ENCODE data around the gene SAMD4A.

Gene SAMD4A

GRCh38 chr14:54711312-54711711 is 144.4 kb downstream of the SAMD4A start:
- Mint-ChIP-seq H3K4me1 (ENCODE audit: low read depth) (peaks cover 21% of the 10 kb centered on the region), H3K9me3 (ENCODE audit: low read depth) (no peaks in the 10 kb centered on the region), H3K27me3 (no peaks in the 10 kb centered on the region), H3K27ac (no peak overlapping the region), H3K4me3 (no peak overlapping the region), H3K36me3 (no peaks in the 10 kb centered on the region)

DNA sequence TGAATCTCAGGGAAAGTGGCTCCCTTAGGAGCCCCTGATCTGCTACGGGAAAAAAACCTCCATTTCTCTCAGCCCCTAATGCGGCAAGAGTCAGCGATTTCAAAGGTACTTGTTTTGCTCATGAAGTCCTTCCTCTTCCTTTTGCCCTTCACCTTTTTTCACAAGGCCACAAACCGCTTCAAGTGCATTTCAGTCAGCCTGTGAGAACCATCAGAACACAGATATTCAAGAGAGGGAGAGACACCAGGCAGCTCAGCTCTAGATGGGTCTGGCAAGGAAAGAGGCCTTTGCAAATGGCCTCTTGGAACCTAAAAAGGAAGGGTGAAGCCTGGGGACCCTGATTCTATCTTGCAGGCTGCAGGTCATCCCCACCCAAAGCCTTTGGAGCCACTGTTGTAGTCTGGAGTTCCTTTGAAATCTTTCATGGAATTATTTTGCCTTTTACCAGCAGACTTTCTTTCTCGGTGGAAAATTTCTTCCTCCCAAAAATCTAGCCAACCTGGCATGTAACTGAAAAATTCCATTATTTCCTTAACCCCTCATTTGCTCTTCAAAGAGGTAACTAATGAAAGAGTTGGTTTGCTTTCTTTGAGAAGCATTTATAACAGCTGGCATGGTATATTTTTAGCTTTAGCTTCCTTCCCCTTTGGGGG is 145.0 kb downstream of the SAMD4A start:
- Mint-ChIP-seq H3K4me1 (ENCODE audit: low read depth) (peaks cover 21% of the 10 kb centered on the region), H3K9me3 (ENCODE audit: low read depth) (no peaks in the 10 kb centered on the region), H3K27me3 (no peaks in the 10 kb centered on the region), H3K4me3 (no peak overlapping the region), H3K27ac (no peak overlapping the region), H3K36me3 (no peaks in the 10 kb centered on the region)

GRCh38 chr14:54712465-54713200 is 145.7 kb downstream of the SAMD4A start:
- Mint-ChIP-seq H3K36me3 (no peaks in the 10 kb centered on the region), H3K4me3 (no peak overlapping the region), H3K27me3 (no peaks in the 10 kb centered on the region), H3K27ac (peak overlapping the region; percentile 23), H3K9me3 (ENCODE audit: low read depth) (no peaks in the 10 kb centered on the region), H3K4me1 (ENCODE audit: low read depth) (peaks cover 21% of the 10 kb centered on the region)

DNA sequence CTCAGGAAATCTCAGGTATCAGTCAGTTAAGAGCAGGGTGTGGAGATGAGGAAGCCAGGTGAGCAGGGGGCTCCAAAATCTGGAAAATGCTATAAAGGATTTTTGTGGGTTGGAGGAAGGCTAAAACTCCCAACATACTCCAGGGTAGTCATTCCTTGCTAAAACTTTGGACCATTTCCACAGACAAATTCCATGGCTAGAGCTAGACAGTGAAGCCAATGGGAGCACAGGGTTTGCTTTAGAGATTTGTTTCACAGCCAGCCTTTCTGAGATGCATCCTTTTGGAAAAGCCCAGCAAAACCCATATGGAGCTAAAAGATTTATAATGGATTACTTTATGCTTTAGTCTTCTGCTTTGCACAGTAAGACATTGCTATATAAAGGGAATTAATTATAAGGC is 146.5 kb downstream of the SAMD4A start:
- H3K27me3 Mint-ChIP-seq, result no peaks in the 10 kb centered on the region
- H3K4me1 Mint-ChIP-seq (ENCODE audit: low read depth), result peaks cover 21% of the 10 kb centered on the region
- H3K4me3 Mint-ChIP-seq, result no peak overlapping the region
- no peaks in the 10 kb centered on the region for H3K36me3 Mint-ChIP-seq
- H3K27ac Mint-ChIP-seq, result no peak overlapping the region
- no peaks in the 10 kb centered on the region for H3K9me3 Mint-ChIP-seq (ENCODE audit: low read depth)

- H3K27ac Mint-ChIP-seq, result no peak overlapping the region
- no peaks in the 10 kb centered on the region for H3K27me3 Mint-ChIP-seq
- H3K36me3 Mint-ChIP-seq, result no peaks in the 10 kb centered on the region
- H3K9me3 Mint-ChIP-seq (ENCODE audit: low read depth), result peaks cover 4% of the 10 kb centered on the region
- H3K4me1 Mint-ChIP-seq (ENCODE audit: low read depth), result peaks cover 21% of the 10 kb centered on the region
- H3K4me3 Mint-ChIP-seq, result no peak overlapping the region
These were observed 148.3 kb downstream of the SAMD4A start for GRCh38 chr14:54715239-54715638.

- Mint-ChIP-seq H3K4me1 (ENCODE audit: low read depth) (peaks cover 23% of the 10 kb centered on the region), H3K36me3 (no peaks in the 10 kb centered on the region), H3K9me3 (ENCODE audit: low read depth) (peaks cover 5% of the 10 kb centered on the region), H3K27ac (no peak overlapping the region), H3K27me3 (no peaks in the 10 kb centered on the region), H3K4me3 (no peak overlapping the region)
These were observed 148.9 kb downstream of the SAMD4A start for GRCh38 chr14:54715811-54716210.

DNA sequence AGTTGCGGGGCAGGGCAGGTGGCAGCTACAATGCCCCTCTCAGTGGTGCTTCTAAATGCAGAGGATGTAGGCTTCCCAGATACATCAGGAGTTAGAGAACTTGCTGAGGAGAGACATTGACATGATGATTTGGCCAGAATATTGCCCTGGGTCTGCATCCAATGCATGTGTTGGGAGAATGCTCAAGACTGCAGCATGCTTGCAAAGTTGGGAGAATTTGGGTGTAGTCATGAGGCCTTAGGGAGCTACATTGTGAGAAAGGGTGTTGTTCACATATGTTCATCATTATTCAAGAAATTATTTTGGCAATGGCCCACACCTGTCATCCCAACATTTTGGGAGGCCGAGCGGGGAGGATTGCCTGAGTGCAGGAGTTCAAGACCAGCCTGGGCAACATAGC is 149.9 kb downstream of the SAMD4A start:
- Mint-ChIP-seq H3K27ac (no peak overlapping the region), H3K36me3 (no peaks in the 10 kb centered on the region), H3K4me3 (no peak overlapping the region), H3K4me1 (ENCODE audit: low read depth) (peaks cover 16% of the 10 kb centered on the region), H3K27me3 (no peaks in the 10 kb centered on the region), H3K9me3 (ENCODE audit: low read depth) (peaks cover 5% of the 10 kb centered on the region)

DNA sequence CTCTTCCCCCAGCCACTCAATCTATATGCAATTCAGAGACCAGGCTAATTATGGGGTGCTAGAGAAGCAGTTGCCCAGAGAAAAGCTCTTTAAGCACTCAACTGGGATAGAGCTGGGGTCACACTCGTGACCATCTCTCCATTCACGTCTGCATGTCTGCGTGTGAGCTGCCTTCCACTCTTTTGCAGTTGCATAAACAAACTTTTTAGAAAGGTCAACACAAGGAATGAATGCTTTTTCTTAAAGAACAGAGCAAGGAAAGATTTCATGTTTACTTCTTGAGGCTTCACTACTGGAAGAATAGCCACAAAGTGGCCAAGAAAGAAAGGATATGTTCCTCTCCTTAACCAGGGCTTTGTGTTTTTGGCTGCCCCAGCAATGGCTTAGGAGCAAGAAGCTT is 151.1 kb downstream of the SAMD4A start:
- Mint-ChIP-seq H3K36me3 (no peaks in the 10 kb centered on the region), H3K4me1 (ENCODE audit: low read depth) (peaks cover 5% of the 10 kb centered on the region), H3K27ac (no peak overlapping the region), H3K27me3 (no peaks in the 10 kb centered on the region), H3K9me3 (ENCODE audit: low read depth) (peaks cover 5% of the 10 kb centered on the region), H3K4me3 (no peak overlapping the region)

- no peak overlapping the region for H3K4me3 Mint-ChIP-seq
- H3K27me3 Mint-ChIP-seq, result peaks cover 2% of the 10 kb centered on the region
- peaks cover 5% of the 10 kb centered on the region for H3K9me3 Mint-ChIP-seq (ENCODE audit: low read depth)
- H3K36me3 Mint-ChIP-seq, result no peaks in the 10 kb centered on the region
- no peak overlapping the region for H3K27ac Mint-ChIP-seq
- peaks cover 3% of the 10 kb centered on the region for H3K4me1 Mint-ChIP-seq (ENCODE audit: low read depth)
These were observed 152.5 kb downstream of the SAMD4A start for GRCh38 chr14:54719406-54719805.

DNA sequence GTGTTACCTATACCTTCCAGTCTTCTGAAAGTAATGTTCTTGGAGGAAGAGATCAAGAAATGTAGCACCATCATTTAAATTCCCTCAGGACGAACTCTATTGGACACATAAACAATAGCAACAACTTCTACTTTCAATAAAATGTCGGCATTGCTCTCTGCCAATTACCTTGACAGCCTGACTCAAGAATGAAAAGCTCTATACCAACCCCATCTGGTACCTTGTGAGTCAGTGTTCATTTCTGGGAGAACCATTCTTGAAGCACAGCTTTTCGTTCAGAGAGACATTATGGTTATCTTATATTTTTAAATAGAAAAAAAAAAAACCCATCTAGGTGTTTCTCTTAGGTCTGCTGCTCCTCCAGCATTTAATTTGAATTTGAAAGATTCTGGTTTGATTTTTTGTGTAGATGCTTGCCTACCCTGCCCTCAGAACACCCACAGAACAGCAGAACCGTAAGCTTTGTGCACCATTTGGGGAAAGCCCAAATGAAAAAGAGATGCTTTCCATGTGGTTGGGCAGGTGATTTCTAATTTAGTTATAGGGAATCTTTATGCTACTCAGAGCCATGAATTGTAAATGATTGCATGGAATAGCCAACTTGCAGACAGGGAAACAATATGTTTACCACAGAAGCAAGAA is 156.0 kb downstream of the SAMD4A start:
- Mint-ChIP-seq H3K9me3 (ENCODE audit: low read depth) (peaks cover 5% of the 10 kb centered on the region), H3K4me3 (no peak overlapping the region), H3K27ac (no peak overlapping the region), H3K27me3 (peaks cover 12% of the 10 kb centered on the region), H3K36me3 (peaks cover 2% of the 10 kb centered on the region), H3K4me1 (ENCODE audit: low read depth) (peaks cover 3% of the 10 kb centered on the region)

GRCh38 chr14:54724123-54724522 is 157.2 kb downstream of the SAMD4A start:
- no peak overlapping the region for H3K27ac Mint-ChIP-seq
- peaks cover 12% of the 10 kb centered on the region for H3K27me3 Mint-ChIP-seq
- peaks cover 2% of the 10 kb centered on the region for H3K36me3 Mint-ChIP-seq
- H3K4me3 Mint-ChIP-seq, result no peak overlapping the region
- H3K4me1 Mint-ChIP-seq (ENCODE audit: low read depth), result peaks cover 6% of the 10 kb centered on the region
- H3K9me3 Mint-ChIP-seq (ENCODE audit: low read depth), result peaks cover 5% of the 10 kb centered on the region

GRCh38 chr14:54724676-54725325 is 157.9 kb downstream of the SAMD4A start:
- peaks cover 4% of the 10 kb centered on the region for H3K9me3 Mint-ChIP-seq (ENCODE audit: low read depth)
- no peak overlapping the region for H3K27ac Mint-ChIP-seq
- H3K27me3 Mint-ChIP-seq, result peaks cover 12% of the 10 kb centered on the region
- peaks cover 13% of the 10 kb centered on the region for H3K4me1 Mint-ChIP-seq (ENCODE audit: low read depth)
- H3K36me3 Mint-ChIP-seq, result peaks cover 2% of the 10 kb centered on the region
- no peak overlapping the region for H3K4me3 Mint-ChIP-seq

GRCh38 chr14:54725998-54726397 is 159.1 kb downstream of the SAMD4A start:
- Mint-ChIP-seq H3K27me3 (peaks cover 12% of the 10 kb centered on the region), H3K9me3 (ENCODE audit: low read depth) (no peaks in the 10 kb centered on the region)

DNA sequence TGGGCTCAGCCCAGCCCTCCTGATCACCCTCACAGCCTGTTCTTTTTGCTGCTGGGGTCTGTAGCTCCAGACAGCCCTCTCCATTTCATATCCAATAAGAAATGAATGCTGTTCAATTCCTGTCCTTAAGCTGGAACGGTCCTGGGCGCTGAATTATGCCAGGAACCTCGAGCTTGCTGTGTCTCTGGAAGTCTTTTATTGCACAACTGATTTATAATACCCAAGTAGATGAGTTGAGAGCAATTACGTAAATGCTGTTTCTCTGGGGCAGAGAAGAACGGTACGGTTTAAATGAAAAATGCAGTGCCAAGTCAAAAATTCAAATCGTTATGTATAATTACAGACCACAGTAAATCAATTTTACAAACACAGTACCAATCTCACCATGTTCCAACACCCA is 161.0 kb downstream of the SAMD4A start:
- H3K36me3 Mint-ChIP-seq, result peaks cover 2% of the 10 kb centered on the region
- H3K4me3 Mint-ChIP-seq, result no peak overlapping the region
- no peaks in the 10 kb centered on the region for H3K9me3 Mint-ChIP-seq (ENCODE audit: low read depth)
- no peak overlapping the region for H3K27ac Mint-ChIP-seq
- peaks cover 12% of the 10 kb centered on the region for H3K27me3 Mint-ChIP-seq
- H3K4me1 Mint-ChIP-seq (ENCODE audit: low read depth), result peaks cover 22% of the 10 kb centered on the region

More at GRCh38 chr14:54725998-54726397, 159.1 kb downstream of the SAMD4A start:
- H3K36me3 Mint-ChIP-seq, result peaks cover 2% of the 10 kb centered on the region
- H3K4me3 Mint-ChIP-seq, result no peak overlapping the region
- no peak overlapping the region for H3K27ac Mint-ChIP-seq
- peaks cover 21% of the 10 kb centered on the region for H3K4me1 Mint-ChIP-seq (ENCODE audit: low read depth)
